OCI-LY3 (cell line): Measurements from ENCODE around the gene PILRB.
"Not testable (repeated sequence)": the region's sequence is repeated elsewhere in the genome, so short reads cannot be mapped to it uniquely, and the experiment has no call there.

Experiments
- EZH2phosphoT487 ChIP-seq: fragments of 200-600 bp; shearing (Covaris generic); IDR thresholded peaks from 2 replicates; pipeline ENCODE4 v1.6.1; 2018; ENCODE audit warnings: antibody characterized with exemption, mixed run types, low read depth
- TF ChIP-seq, protein P1 (sequence below): fragments of 200-600, 300-600 bp; sonication (generic); IDR thresholded peaks from 2 replicates; pipeline ENCODE4 v1.5.1; 2014; ENCODE audit warnings: antibody characterized with exemption, low read length, low read depth

DNA sequence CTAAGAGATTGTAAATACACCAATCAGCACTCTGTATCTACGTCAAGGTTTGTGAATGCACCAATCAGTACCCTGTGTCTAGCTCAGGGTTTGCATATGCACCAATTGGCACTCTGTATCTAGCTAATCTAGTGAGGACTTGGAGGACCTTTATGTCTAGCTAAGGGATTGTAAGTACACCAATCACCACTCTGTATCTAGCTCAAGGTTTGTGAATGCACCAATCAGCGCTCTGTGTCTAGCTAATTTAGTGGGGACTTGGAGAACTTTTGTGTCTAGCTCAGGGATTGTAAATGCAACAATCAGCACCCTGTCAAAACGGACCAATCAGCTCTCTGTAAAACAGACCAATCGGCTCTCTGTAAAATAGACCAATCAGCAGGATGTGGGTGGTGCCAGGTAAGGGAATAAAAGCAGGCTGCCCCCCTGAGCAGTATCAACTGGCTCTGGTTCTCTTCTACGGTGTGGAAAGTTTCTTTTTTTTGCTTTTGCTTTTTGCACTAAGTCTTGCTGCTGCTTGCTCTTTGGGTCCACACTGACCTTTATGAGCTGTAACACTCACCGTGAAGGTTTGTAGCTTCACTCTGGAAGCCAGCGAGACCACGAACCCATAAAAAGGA lies 24.4 kb downstream of the PILRB start:
- not testable (repeated sequence) for TF ChIP-seq EZH2phosphoT487
- TF ChIP-seq, protein P1, sequence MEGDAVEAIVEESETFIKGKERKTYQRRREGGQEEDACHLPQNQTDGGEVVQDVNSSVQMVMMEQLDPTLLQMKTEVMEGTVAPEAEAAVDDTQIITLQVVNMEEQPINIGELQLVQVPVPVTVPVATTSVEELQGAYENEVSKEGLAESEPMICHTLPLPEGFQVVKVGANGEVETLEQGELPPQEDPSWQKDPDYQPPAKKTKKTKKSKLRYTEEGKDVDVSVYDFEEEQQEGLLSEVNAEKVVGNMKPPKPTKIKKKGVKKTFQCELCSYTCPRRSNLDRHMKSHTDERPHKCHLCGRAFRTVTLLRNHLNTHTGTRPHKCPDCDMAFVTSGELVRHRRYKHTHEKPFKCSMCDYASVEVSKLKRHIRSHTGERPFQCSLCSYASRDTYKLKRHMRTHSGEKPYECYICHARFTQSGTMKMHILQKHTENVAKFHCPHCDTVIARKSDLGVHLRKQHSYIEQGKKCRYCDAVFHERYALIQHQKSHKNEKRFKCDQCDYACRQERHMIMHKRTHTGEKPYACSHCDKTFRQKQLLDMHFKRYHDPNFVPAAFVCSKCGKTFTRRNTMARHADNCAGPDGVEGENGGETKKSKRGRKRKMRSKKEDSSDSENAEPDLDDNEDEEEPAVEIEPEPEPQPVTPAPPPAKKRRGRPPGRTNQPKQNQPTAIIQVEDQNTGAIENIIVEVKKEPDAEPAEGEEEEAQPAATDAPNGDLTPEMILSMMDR: not testable (repeated sequence)
